RPMI8226 (cell line): Measurements from ENCODE around the gene SRGN.

Experiments
- DNase-seq: peaks from one replicate; pipeline ENCODE4 v3.0.0-alpha.2; 2015

Gene SRGN

GRCh38 chr10:69061305-69062161 lies 26.4 kb upstream of the SRGN start:
- DNase-seq: peak; percentile 40

- no peak for DNase-seq
Measured at GRCh38 chr10:69062901-69063300, 25.0 kb upstream of the SRGN start.

GRCh38 chr10:69064762-69065328 lies 23.1 kb upstream of the SRGN start:
- DNase-seq: no peak

- no peak for DNase-seq
Measured at GRCh38 chr10:69065406-69066361, 22.2 kb upstream of the SRGN start.

- DNase-seq: no peak
Measured at GRCh38 chr10:69067189-69067588, 20.7 kb upstream of the SRGN start.

- no peak for DNase-seq
Measured at GRCh38 chr10:69068549-69068948, 19.4 kb upstream of the SRGN start.

GRCh38 chr10:69069090-69070042 lies 18.5 kb upstream of the SRGN start:
- DNase-seq: no peak

GRCh38 chr10:69070951-69071350 lies 17.0 kb upstream of the SRGN start:
- DNase-seq: no peak

GRCh38 chr10:69071610-69072009 lies 16.3 kb upstream of the SRGN start:
- DNase-seq: no peak

- DNase-seq: no peak
Measured at GRCh38 chr10:69073026-69073425, 14.9 kb upstream of the SRGN start.

- no peak for DNase-seq
Measured at GRCh38 chr10:69073736-69074364, 14.1 kb upstream of the SRGN start.

GRCh38 chr10:69074532-69074931 lies 13.4 kb upstream of the SRGN start:
- DNase-seq: no peak

GRCh38 chr10:69075431-69075830 lies 12.5 kb upstream of the SRGN start:
- no peak for DNase-seq

GRCh38 chr10:69078311-69078710 lies 9.6 kb upstream of the SRGN start:
- DNase-seq: no peak

GRCh38 chr10:69080226-69080625 lies 7.7 kb upstream of the SRGN start:
- DNase-seq: no peak

- DNase-seq: no peak
Measured at GRCh38 chr10:69086001-69086509, 1.8 kb upstream of the SRGN start.

- DNase-seq: no peak
Measured at GRCh38 chr10:69088471-69088769, 517 bp downstream of the SRGN start.

- peak; percentile 73 for DNase-seq
Measured at GRCh38 chr10:69088801-69089501, 1.0 kb downstream of the SRGN start.

- DNase-seq: peak; percentile 30
Measured at GRCh38 chr10:69089638-69090599, 2.0 kb downstream of the SRGN start.

GRCh38 chr10:69090685-69091084 lies 2.8 kb downstream of the SRGN start:
- DNase-seq: no peak
